Measurements from ENCODE around the gene F2.

- TF ChIP-seq CTCF (IDR thresholded peaks at IDR 0.05) (no peak), POLR2A (IDR thresholded peaks at IDR 0.05) (no peak)
Measured at GRCh38 chr11:46697303-46697702, 21.7 kb upstream of the F2 start.

All from adrenal gland (tissue), 5 donors.